OCI-LY1 (cell line): ENCODE data around the gene CD82.
"Not testable (repeated sequence)": the region's sequence is repeated elsewhere in the genome, so short reads cannot be mapped to it uniquely, and the experiment has no call there.

Experiments used
- H2AFZ ChIP-seq: fragments of 200-600 bp; sonication (generic), shearing (Covaris generic); 2 replicates; pipeline ENCODE4 v1.6.0; 2014; ENCODE audit warnings: antibody characterized with exemption, mild to moderate bottlenecking, low read length
- H3F3A ChIP-seq: fragments of 200-600 bp; sonication (generic), shearing (Covaris generic); 2 replicates; pipeline ENCODE4 v1.6.0; 2014; ENCODE audit warnings: mild to moderate bottlenecking, antibody characterized with exemption, low read length, moderate library complexity; ENCODE audit not compliant: insufficient read depth
- H3K27ac ChIP-seq: fragments of 200-600 bp; sonication (generic); 2 replicates; pipeline ENCODE4 v1.5.1; 2014; ENCODE audit warnings: low read length, mixed run types, mild to moderate bottlenecking, low read depth; ENCODE audit not compliant: poor library complexity, severe bottlenecking
- H3K27me3 ChIP-seq: fragments of 200-600 bp; sonication (generic); 2 replicates; pipeline ENCODE4 v1.6.0; 2014; ENCODE audit warnings: antibody characterized with exemption, mild to moderate bottlenecking, low read length, moderate library complexity; ENCODE audit not compliant: insufficient read depth
- H3K36me3 ChIP-seq: fragments of 200-600 bp; sonication (generic); 2 replicates; pipeline ENCODE4 v1.6.1; 2014; ENCODE audit warnings: mild to moderate bottlenecking, antibody characterized with exemption, low read length, moderate library complexity, mixed read lengths; ENCODE audit not compliant: insufficient read depth
- H3K4me1 ChIP-seq: fragments of 200-600 bp; sonication (generic); 2 replicates; pipeline ENCODE4 v1.5.1; 2014; ENCODE audit warnings: mild to moderate bottlenecking, low read length, moderate library complexity; ENCODE audit not compliant: insufficient read depth, severe bottlenecking
- H3K4me2 ChIP-seq: fragments of 200-600 bp; sonication (generic), shearing (Covaris generic); 2 replicates; pipeline ENCODE4 v1.6.1; 2014; ENCODE audit warnings: low read length
- H3K4me3 ChIP-seq: fragments of 200-600 bp; sonication (generic); 2 replicates; pipeline ENCODE4 v1.5.1; 2014; ENCODE audit warnings: low read length, low read depth, mild to moderate bottlenecking, mixed read lengths; ENCODE audit not compliant: poor library complexity, severe bottlenecking
- H3K79me2 ChIP-seq: fragments of 200-600 bp; shearing (Covaris generic); 2 replicates; pipeline ENCODE4 v1.6.1; 2016; ENCODE audit warnings: mixed run types, low read length, mixed read lengths; ENCODE audit not compliant: insufficient read depth
- H3K9ac ChIP-seq: fragments of 200-600 bp; sonication (generic), shearing (Covaris generic); 2 replicates; pipeline ENCODE4 v1.6.1; 2014; ENCODE audit warnings: mild to moderate bottlenecking, low read length, mixed read lengths
- H3K9me2 ChIP-seq: fragments of 200-600 bp; sonication (generic), shearing (Covaris generic); 2 replicates; pipeline ENCODE4 v1.6.1; 2014; ENCODE audit warnings: low read depth, mild to moderate bottlenecking, low read length, mixed read lengths
- H3K9me3 ChIP-seq: fragments of 200-600 bp; shearing (Covaris generic); 2 replicates; pipeline ENCODE4 v1.6.1; 2014; ENCODE audit warnings: low read length, mixed read lengths
- H4K20me1 ChIP-seq: fragments of 200-600 bp; sonication (generic), shearing (Covaris generic); 2 replicates; pipeline ENCODE4 v1.6.0; 2016; ENCODE audit warnings: mild to moderate bottlenecking, low read length; ENCODE audit not compliant: insufficient read depth
- EZH2 ChIP-seq: fragments of 200-600 bp; sonication (generic), shearing (Covaris generic); IDR thresholded peaks from 2 replicates; pipeline ENCODE4 v1.8.0; 2017; ENCODE audit warnings: borderline replicate concordance, mixed run types, mild to moderate bottlenecking, antibody characterized with exemption, low read length, moderate library complexity, mixed read lengths
- TF ChIP-seq, protein P1 (sequence below): fragments of 200-600 bp; sonication (generic), shearing (Covaris generic); IDR thresholded peaks from 2 replicates; pipeline ENCODE4 v1.5.1; 2017; ENCODE audit warnings: mild to moderate bottlenecking, antibody characterized with exemption, low read length, moderate library complexity, mixed read lengths

Gene CD82

DNA sequence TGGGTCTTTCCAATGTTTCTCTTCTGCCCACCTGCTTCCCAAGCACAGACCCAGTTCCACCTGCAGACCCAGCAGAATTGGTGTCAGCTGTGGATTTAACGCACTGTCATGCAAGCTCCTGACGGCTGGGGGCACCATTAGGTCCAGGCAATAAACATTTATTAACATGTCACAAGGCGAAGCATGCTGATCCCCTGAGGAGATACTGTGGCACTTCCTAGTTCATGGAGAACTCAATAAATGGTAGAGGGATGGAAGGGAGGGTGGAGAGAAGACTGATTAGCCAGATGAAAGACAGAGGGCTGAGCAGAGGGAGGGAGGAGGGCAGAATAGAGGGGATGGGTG, 93.0 kb downstream of the CD82 start:
- no peak overlapping the region for H3K4me3 ChIP-seq
- H4K20me1 ChIP-seq, result no peaks in the 10 kb centered on the region
- TF ChIP-seq, protein P1, sequence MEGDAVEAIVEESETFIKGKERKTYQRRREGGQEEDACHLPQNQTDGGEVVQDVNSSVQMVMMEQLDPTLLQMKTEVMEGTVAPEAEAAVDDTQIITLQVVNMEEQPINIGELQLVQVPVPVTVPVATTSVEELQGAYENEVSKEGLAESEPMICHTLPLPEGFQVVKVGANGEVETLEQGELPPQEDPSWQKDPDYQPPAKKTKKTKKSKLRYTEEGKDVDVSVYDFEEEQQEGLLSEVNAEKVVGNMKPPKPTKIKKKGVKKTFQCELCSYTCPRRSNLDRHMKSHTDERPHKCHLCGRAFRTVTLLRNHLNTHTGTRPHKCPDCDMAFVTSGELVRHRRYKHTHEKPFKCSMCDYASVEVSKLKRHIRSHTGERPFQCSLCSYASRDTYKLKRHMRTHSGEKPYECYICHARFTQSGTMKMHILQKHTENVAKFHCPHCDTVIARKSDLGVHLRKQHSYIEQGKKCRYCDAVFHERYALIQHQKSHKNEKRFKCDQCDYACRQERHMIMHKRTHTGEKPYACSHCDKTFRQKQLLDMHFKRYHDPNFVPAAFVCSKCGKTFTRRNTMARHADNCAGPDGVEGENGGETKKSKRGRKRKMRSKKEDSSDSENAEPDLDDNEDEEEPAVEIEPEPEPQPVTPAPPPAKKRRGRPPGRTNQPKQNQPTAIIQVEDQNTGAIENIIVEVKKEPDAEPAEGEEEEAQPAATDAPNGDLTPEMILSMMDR, result peak; percentile 49; the same call in 1 of the 2 replicates
- TF ChIP-seq EZH2, result no peak
- H3K4me2 ChIP-seq, result no peak overlapping the region
- H3K9me2 ChIP-seq, result no peaks in the 10 kb centered on the region
- H3K9me3 ChIP-seq, result no peaks in the 10 kb centered on the region
- no peaks in the 10 kb centered on the region for H3K36me3 ChIP-seq
- H3K27me3 ChIP-seq, result no peaks in the 10 kb centered on the region
- no peaks in the 10 kb centered on the region for H3K79me2 ChIP-seq
- H3K27ac ChIP-seq, result no peak overlapping the region
- H3K4me1 ChIP-seq, result no peaks in the 10 kb centered on the region
- H2AFZ ChIP-seq, result no peak overlapping the region
- H3F3A ChIP-seq, result no peaks in the 10 kb centered on the region
- no peak overlapping the region for H3K9ac ChIP-seq

DNA sequence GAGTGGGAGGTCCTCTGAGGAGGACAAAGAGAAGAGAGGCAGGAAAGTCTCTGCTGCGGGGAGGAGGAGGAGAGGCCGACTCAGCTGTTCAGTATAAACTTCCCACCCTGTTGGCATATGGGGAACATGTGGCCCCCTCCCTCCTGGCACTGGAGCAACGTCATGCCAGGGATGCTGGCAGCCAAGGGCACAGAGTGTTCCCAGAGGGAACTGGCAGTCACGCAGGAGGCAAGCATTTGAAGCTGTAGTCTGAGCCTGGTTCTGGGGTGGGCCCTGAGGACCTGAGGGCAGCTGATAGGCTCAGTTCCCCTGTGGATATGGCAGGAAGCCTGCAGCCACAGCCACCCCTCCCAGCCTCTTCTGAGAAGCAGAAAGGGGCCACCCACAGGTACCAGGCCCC, 94.2 kb downstream of the CD82 start:
- no peaks in the 10 kb centered on the region for H3F3A ChIP-seq
- no peaks in the 10 kb centered on the region for H3K9me2 ChIP-seq
- H3K4me3 ChIP-seq, result no peak overlapping the region
- H3K36me3 ChIP-seq, result no peaks in the 10 kb centered on the region
- H3K79me2 ChIP-seq, result no peaks in the 10 kb centered on the region
- H3K4me2 ChIP-seq, result no peak overlapping the region
- no peaks in the 10 kb centered on the region for H3K9me3 ChIP-seq
- no peaks in the 10 kb centered on the region for H3K27me3 ChIP-seq
- no peaks in the 10 kb centered on the region for H4K20me1 ChIP-seq
- no peak for TF ChIP-seq EZH2
- TF ChIP-seq, protein P1, result no peak
- no peak overlapping the region for H2AFZ ChIP-seq
- no peaks in the 10 kb centered on the region for H3K4me1 ChIP-seq
- H3K27ac ChIP-seq, result no peak overlapping the region
- H3K9ac ChIP-seq, result no peak overlapping the region

DNA sequence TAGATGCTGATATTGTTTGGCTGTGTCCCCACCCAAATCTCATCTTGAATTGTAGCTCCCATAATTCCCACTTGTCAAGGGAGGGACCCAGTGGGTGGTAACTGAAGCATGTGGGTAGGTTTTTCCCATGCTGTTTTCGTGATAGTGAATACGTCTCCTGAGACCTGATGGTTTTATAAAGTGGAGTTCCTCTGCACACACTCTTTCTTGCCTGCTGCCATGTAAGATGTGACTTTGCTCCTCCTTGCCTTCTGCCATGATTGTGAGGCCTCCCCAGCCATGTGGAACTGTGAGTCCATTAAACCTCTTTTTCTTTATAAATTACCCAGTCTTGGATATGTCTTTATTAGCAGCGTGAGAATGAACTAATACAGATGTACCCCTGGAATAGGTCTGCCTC, 95.1 kb downstream of the CD82 start:
- H3K36me3 ChIP-seq, H3K27ac ChIP-seq, H3K79me2 ChIP-seq, H3K4me2 ChIP-seq, H3K4me1 ChIP-seq, H3K9me2 ChIP-seq, H3K9me3 ChIP-seq, H3K9ac ChIP-seq, H3F3A ChIP-seq, H4K20me1 ChIP-seq, H3K4me3 ChIP-seq, H2AFZ ChIP-seq, H3K27me3 ChIP-seq: not testable (repeated sequence)

DNA sequence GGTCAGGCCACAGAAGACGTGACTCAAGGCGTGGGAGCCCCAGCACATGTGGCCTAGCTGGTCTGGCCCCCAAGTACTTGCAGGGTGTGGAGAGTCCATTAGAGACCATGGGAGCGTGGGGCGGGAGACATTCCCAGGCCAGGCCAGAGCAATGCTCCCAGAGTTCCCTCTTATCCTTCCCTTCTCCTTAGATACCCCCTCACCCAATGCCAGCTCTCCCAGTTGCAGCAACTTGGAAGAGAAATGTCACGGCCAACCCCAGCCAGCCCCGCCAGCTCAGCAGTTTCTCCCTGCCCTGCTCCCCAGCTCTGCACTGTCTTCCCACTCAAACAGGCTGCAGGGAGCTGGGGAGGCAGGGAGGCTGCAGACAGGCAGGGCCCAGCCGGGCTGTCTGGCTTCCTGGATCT, 95.9 kb downstream of the CD82 start:
- H2AFZ ChIP-seq, result no peak overlapping the region
- TF ChIP-seq, protein P1, result no peak
- TF ChIP-seq EZH2, result no peak
- no peaks in the 10 kb centered on the region for H3K9me2 ChIP-seq
- H3K36me3 ChIP-seq, result no peaks in the 10 kb centered on the region
- no peak overlapping the region for H3K9ac ChIP-seq
- no peaks in the 10 kb centered on the region for H4K20me1 ChIP-seq
- no peaks in the 10 kb centered on the region for H3K9me3 ChIP-seq
- H3K4me2 ChIP-seq, result no peak overlapping the region
- H3K27me3 ChIP-seq, result no peaks in the 10 kb centered on the region
- no peaks in the 10 kb centered on the region for H3K4me1 ChIP-seq
- no peak overlapping the region for H3K4me3 ChIP-seq
- H3K79me2 ChIP-seq, result no peaks in the 10 kb centered on the region
- no peak overlapping the region for H3K27ac ChIP-seq
- H3F3A ChIP-seq, result no peaks in the 10 kb centered on the region
